Mammary epithelial cell (primary cell): Measurements from ENCODE around the gene CYP2A6.

Experiments
- CTCF ChIP-seq, 2 donors: IDR thresholded peaks in 1 of 2; conservative IDR thresholded peaks in 1 of 2; 2 replicates each; pipeline ENCODE4 v1.5.1; 2011 to 2012; ENCODE audit warnings: inconsistent platforms in 2 of 2, low read length in 2 of 2, mild to moderate bottlenecking in 2 of 2, control low read depth in 1 of 2, low read depth in 1 of 2; ENCODE audit not compliant: insufficient read depth in 1 of 2; ENCODE audit errors: extremely low read depth in 1 of 2
- EZH2 ChIP-seq: IDR thresholded peaks from 2 replicates; pipeline ENCODE4 v1.6.1; 2012; ENCODE audit warnings: low read length, inconsistent platforms, borderline replicate concordance

GRCh38 chr19:40802300-40803169 is 47.7 kb downstream of the CYP2A6 start:
- no peak for TF ChIP-seq CTCF (conservative IDR thresholded peaks at IDR 0.05 in 1 of 2, IDR thresholded peaks at IDR 0.05 in 1 of 2; ENCODE audit: extremely low read depth in 1 of 2, insufficient read depth in 1 of 2, low read depth in 1 of 2, low read length in 2 of 2)
- no peak for TF ChIP-seq EZH2
